GM12865 (cell line): ENCODE measurements around the gene ENTREP1.

ENCODE experiments used
- DNase-seq: peaks from one replicate; pipeline ENCODE4 v3.0.0; 2010; ENCODE audit warnings: low read depth
- H3K4me3 ChIP-seq: 2 replicates; pipeline ENCODE4 v1.5.1; 2011; ENCODE audit warnings: mild to moderate bottlenecking, low read depth, low read length, control low read depth
- CTCF ChIP-seq: IDR thresholded peaks from 2 replicates; pipeline ENCODE4 v1.5.1; 2011; ENCODE audit warnings: low read length, control low read depth, low read depth, inconsistent platforms; ENCODE audit not compliant: insufficient read depth; ENCODE audit errors: missing control alignments

ENTREP1 gene

GRCh38 chr9:69346596-69347390 is 21.8 kb downstream of the ENTREP1 start:
- no peak for DNase-seq
- no peak overlapping the region for H3K4me3 ChIP-seq
- no peak for TF ChIP-seq CTCF

GRCh38 chr9:69347607-69348006 is 22.6 kb downstream of the ENTREP1 start:
- no peak for TF ChIP-seq CTCF
- no peak overlapping the region for H3K4me3 ChIP-seq
- DNase-seq = no peak

- H3K4me3 ChIP-seq = no peak overlapping the region
- DNase-seq = no peak
- no peak for TF ChIP-seq CTCF
These were observed 26.2 kb downstream of the ENTREP1 start for GRCh38 chr9:69351227-69351626.

- no peak for TF ChIP-seq CTCF
- no peak overlapping the region for H3K4me3 ChIP-seq
- DNase-seq = no peak
These were observed 30.2 kb downstream of the ENTREP1 start for GRCh38 chr9:69355232-69355631.

GRCh38 chr9:69357030-69357775 is 32.2 kb downstream of the ENTREP1 start:
- DNase-seq = no peak
- no peak overlapping the region for H3K4me3 ChIP-seq

GRCh38 chr9:69357821-69358220 is 32.8 kb downstream of the ENTREP1 start:
- H3K4me3 ChIP-seq = no peak overlapping the region
- TF ChIP-seq CTCF = no peak

More at GRCh38 chr9:69357030-69357775, 32.2 kb downstream of the ENTREP1 start:
- TF ChIP-seq CTCF = no peak

More at GRCh38 chr9:69357821-69358220, 32.8 kb downstream of the ENTREP1 start:
- DNase-seq = no peak
